HG03039 (cell line): ENCODE data around the gene ABHD1.
"Not testable (repeated sequence)": the region's sequence is repeated elsewhere in the genome, so short reads cannot be mapped to it uniquely, and the experiment has no call there.

Experiments
- ATAC-seq: cut with Tn5 transposase; IDR thresholded peaks from one replicate; pipeline ENCODE4 v1.9.1; 2021; ENCODE audit warnings: mild to moderate bottlenecking, moderate library complexity; ENCODE audit not compliant: unreplicated experiment

Gene ABHD1

GRCh38 chr2:27123302-27124150 is at the start of gene ABHD1:
TSS of gene ABHD1 (plus strand) at chr2:27123815. CDS start at chr2:27123949, 134 bp downstream.
- no peak for ATAC-seq

GRCh38 chr2:27074738-27075565 is 48.7 kb upstream of the ABHD1 start:
- ATAC-seq: no peak

GRCh38 chr2:27075566-27075871 is 48.1 kb upstream of the ABHD1 start:
- not testable (repeated sequence) for ATAC-seq

- no peak for ATAC-seq
Measured at GRCh38 chr2:27076323-27076722, 47.3 kb upstream of the ABHD1 start.

- no peak for ATAC-seq
Measured at GRCh38 chr2:27077231-27077630, 46.4 kb upstream of the ABHD1 start.

- no peak for ATAC-seq
Measured at GRCh38 chr2:27078267-27079194, 45.1 kb upstream of the ABHD1 start, which contains the start of gene EMILIN1. TSS of gene EMILIN1 (plus strand) at chr2:27078615. CDS start at chr2:27079066, 451 bp downstream.

- no peak for ATAC-seq
Measured at GRCh38 chr2:27079233-27080139, 44.1 kb upstream of the ABHD1 start.

GRCh38 chr2:27080140-27080469 is 43.5 kb upstream of the ABHD1 start:
- no peak for ATAC-seq

- no peak for ATAC-seq
Measured at GRCh38 chr2:27080603-27080936, 43.0 kb upstream of the ABHD1 start.

- no peak for ATAC-seq
Measured at GRCh38 chr2:27081984-27082772, 41.4 kb upstream of the ABHD1 start.

GRCh38 chr2:27082773-27083409 is 40.7 kb upstream of the ABHD1 start:
- ATAC-seq: no peak

- ATAC-seq: no peak
Measured at GRCh38 chr2:27083410-27084296, 40.0 kb upstream of the ABHD1 start.

GRCh38 chr2:27084297-27085061 is 39.1 kb upstream of the ABHD1 start:
- ATAC-seq: no peak

GRCh38 chr2:27085062-27085672 is 38.4 kb upstream of the ABHD1 start:
- no peak for ATAC-seq

GRCh38 chr2:27085673-27086089 is 37.9 kb upstream of the ABHD1 start:
- no peak for ATAC-seq

- ATAC-seq: peak; percentile 64
Measured at GRCh38 chr2:27086090-27086723, 37.4 kb upstream of the ABHD1 start.
